ENCODE data around the gene CCNL2.
"Not testable (repeated sequence)": the region's sequence is repeated elsewhere in the genome, so short reads cannot be mapped to it uniquely, and the experiment has no call there.

Gene CCNL2

DNA sequence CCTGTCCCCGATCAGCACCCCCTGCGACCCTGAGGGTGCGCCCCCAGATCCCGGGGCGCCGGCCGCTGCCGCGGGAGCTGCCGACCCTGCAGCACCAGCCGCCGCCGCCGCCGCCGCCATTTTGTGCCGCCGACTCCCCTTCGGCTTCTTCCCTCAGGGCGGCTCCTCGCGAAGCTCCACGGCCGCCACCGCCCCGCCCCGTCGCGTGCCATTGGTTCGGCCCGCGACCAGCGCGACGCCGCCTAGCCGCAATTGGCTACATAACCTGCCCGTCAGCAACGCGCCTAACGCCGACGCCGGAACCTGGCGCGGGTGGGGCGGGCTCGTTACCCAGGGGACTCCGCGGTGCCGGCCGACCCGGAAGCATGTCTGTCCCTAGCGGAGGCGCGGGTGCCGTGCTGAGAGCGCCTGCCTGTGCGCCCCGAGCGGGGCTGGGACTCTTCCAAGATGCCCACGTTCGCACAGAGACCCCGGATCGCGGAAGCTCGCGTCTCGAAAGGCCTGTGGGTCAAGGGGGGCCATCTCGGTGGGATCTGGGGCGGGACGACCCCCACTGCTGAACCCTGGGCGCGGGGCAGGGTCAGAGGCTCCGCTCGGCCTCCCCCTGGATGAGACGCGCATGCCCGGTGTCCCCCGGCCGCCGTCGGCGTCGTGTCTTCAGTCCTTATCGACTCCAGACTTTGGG is at the start of gene CCNL2:
CCNL2 (minus strand) TSS at position 149 of the 685 bp plus-strand sequence; CDS start at position 120, 29 bp downstream.
- peak; percentile 99 for DNase-seq

DNA sequence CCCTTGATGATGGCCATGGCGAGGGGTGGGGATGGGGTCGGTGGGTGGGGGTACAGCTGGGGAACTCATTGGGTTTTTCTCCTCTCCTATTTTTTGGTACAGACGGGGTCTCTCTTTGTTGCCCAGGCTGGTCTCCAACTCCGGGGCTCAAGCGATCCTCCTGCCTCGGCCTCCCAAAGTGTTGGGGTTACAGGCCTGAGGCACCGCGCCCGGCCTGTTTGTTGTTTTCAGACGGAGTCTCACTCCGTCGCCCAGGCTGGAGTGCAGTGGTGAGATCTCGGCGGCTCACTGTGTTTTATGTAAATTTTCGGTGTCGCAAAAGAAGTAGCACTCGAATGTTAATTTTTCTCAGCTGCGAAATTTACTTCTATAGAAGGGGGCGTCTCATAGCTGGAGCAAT is 47.5 kb upstream of the CCNL2 start:
- DNase-seq = not testable (repeated sequence)

DNA sequence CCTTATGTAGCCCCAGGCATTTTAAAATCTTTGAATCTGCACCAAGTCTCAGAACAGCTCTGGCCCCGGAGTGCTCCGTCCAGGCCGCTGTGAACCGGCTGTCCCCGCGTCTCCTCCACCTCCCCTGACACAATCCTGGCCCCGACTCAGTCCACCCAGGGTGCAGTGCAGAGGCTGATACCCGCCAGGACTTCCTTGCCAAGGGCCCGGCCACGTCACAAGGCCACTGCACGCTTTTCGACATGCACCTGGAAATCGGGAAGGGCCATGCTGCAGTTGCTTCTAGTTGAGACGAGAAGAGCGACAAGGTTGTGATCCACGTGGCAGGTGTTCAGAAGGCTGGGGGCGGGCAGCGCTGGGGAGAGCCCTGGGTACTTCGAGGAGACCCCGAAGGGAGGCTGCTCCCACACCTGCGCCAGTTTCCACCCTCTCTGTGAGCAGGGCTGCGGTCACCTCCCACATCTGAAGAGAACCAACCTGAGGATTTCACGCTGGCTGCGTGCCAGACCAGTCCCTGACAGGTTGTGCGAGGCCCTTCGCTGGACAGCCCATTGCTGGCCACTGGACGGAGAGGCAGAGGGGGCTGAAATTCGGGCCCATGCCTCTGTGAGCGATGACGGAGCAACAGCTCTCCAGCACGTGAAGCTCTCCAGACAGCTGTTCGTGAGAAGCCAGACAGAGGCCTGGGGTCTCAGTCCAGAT is 43.1 kb upstream of the CCNL2 start:
- no peak for DNase-seq

DNA sequence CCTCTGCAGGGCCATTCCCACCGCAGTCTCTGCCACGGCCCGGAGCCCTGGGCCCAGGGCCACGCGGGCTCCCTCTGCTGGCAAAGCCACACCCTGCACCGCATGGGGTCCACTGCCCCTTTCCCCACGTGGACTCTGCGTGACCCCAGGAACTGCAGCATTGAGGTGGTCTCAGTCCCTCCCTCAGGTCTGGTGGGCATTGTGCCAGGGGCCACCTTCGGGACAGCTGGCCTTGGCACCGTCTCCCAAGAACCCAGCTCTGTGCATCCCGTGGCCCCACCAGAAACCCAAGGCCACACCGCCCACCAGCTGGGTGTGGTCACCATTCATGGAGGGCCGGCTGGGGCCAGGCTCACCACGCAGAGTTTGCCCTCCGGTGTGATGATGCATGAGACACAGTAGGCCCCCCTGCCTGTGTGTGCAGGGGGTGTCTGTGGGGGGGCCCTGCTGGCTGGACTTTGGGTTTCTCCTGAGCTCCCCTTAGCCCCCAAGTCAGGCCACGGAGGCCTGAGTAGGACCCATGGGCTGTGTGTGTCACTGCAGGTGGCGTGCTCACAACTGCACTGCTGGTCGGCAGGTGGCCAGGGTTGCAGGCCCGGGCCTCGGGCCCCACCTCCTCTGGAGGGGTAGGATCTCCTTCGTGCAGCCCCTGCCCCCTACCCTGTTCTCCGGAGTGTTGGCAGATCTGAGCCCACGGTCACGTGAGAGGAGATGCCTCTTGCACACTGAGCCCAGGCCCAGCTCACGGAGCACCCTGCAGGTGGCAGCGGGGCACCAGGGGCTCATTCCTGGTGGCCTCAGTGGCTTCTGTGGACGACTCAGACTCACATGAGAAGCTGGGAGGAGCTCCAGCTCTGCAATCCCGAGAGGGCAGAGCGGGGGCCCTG is 42.1 kb upstream of the CCNL2 start:
- peak; percentile 35 for DNase-seq

DNA sequence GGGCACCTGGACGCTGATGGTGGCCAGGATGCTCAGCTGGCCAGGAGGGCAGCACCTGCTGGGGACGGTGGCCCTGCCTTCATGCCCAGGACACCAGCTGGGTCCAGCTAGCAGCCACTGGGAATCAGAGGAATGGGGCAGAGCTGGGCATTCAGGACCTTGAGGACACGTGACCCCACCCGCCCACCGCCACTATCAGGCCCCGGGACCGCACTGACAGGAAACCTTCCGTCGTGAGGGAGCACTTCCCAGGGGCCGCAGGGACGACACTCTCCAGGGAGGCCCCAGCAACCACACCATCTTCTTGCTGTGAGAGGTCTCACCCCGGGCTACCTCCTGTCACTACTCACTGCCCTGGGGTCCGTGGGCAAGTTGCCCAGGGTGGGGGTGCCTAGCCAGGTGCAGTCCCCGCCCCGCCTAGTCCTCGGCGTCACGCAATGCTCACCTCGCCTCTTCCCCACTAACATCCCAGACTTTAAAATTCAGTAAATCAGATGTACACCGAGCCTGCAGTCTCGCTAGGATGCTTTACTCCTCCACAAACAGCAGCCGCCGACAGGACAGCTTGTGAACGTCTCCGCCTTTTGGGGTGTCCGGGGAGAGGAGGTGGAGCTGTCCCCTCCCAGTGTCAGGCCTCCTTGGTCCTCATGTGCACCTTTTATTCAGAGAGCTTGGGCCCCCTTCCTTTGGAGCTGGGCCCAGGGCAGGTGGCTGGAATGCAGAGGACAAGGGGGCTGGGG is 41.3 kb upstream of the CCNL2 start:
- DNase-seq = no peak

DNA sequence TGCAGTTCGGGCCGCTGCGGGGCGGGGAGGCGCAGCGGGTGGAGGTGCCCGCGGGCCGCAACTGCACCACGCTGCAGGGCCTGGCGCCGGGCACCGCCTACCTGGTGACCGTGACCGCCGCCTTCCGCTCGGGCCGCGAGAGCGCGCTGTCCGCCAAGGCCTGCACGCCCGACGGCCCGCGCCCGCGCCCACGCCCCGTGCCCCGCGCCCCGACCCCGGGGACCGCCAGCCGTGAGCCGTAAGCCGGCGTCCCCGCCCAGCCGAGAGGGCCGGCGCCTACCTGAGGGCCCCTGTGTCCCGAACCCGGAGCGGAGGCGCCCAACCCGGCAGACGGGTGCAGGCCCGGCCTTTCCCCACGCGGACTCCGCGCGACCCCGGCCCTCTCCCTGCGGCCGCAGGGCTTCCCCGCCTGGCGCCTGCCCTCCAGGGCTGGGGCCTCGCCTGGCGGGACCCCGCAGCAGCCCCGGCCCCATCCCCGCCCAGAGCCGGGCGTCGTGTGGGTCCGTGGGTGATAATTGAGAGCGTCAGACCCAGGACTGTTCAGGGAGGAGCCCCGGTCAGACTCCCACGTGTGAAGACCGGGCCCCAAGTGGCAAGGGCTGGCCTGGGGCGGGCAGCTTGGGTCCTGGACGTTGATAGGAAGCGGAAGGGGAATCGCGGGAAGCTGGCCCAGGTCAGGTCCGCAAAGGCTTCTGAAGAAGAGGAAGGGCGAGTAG is 40.6 kb upstream of the CCNL2 start:
- no peak for DNase-seq

DNA sequence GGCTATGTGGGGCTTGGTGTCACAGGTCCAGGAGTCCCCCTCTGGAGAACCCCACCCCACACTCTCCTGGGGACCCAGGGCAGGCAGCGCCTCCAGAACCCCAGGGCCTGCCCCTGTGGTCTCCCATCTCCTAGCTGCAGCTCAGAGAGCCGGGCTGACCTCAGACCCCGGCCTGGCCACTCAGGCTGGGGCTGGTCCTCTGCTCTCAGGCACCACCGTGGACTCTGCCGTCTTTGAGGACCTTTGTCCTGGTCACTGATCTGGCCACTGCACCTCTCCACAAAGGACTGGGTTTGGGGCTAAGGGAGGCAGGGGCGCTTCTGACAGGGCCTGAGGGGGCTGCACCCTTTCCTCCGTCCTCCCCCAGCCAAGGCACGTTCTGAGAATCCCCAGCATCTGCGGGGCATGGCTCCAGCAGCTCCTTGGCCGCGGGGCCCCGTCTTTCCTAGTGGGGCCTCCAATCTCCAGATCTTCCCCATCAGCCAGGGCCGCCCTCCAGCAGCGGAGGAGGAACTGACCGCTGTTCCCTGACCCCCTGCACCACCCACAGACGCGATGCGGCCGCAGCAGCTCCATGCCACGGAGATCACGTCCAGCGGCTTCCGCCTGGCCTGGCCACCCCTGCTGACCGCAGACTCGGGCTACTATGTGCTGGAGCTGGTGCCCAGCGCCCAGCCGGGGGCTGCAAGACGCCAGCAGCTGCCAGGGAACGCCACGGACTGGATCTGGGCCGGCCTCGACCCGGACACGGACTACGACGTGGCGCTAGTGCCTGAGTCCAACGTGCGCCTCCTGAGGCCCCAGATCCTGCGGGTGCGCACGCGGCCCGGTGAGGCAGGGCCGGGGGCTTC is 39.6 kb upstream of the CCNL2 start:
- no peak for DNase-seq

DNA sequence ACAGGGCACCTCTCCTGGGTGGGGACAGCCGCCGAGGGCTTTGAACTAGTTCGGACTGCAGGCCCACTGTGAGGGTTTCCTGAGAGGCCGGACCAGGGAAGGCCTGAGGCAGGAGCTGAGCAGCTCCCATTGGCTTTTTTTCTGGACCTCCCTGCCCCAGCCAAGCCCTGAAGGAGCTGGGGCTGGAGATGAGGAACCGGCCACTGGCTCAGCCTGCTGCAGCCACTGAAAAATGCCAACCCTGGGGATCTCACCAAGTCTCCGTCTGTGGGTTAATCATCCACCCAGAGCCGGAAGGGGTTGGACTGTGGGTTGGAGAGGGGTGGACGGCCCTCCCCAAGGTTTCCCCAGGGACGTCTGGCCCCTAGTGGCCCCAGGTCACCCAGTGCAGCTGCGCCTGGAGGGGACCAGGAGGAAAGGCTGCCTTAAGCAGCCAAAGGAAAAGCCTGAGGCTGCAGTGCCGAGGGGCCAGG is 38.8 kb upstream of the CCNL2 start:
- DNase-seq = no peak

DNA sequence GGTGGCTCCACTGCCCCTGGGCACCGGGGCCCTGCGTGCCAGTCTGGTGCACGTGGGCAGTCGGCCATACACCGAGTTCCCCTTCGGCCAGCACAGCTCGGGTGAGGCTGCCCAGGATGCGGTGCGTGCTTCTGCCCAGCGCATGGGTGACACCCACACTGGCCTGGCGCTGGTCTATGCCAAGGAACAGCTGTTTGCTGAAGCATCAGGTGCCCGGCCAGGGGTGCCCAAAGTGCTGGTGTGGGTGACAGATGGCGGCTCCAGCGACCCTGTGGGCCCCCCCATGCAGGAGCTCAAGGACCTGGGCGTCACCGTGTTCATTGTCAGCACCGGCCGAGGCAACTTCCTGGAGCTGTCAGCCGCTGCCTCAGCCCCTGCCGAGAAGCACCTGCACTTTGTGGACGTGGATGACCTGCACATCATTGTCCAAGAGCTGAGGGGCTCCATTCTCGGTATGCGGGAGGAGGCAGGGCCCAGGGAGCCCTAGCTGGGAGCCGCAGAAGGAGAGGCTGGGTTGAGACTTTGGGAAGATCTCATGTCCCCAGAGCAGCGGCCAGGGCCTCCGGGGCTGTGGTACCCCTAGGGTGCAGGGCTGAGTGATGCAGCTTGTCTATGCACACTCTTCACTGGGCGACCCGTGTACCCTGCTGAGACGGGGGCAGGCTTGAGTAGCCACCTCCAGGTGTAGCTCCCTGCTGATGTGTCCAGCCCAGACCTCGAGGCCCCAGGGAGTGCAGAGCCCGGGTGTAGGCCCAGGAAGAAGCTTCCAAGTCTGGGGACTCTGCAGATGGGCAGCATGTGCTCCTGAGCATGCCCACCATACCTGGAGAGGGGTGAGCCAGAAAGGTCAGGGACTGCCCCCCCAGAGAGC is 38.1 kb upstream of the CCNL2 start:
- no peak for DNase-seq

DNA sequence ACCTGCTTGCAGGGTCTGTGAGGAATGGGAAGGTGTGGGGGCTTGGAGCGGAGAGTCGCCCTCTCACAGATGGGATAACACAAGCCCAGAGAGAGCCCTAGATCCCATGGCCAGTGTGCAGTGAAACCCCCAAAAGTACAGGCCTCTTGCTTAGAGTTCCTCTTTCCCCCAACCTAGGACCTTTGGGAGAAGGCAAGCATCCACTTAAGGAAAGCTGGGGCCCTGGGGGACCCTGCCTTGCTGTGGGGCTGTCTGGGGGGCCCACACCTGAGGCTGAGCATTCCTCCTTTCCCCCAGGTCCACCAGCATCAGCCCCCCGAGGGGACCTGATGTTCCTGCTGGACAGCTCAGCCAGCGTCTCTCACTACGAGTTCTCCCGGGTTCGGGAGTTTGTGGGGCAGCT is 37.5 kb upstream of the CCNL2 start:
- DNase-seq = no peak

DNA sequence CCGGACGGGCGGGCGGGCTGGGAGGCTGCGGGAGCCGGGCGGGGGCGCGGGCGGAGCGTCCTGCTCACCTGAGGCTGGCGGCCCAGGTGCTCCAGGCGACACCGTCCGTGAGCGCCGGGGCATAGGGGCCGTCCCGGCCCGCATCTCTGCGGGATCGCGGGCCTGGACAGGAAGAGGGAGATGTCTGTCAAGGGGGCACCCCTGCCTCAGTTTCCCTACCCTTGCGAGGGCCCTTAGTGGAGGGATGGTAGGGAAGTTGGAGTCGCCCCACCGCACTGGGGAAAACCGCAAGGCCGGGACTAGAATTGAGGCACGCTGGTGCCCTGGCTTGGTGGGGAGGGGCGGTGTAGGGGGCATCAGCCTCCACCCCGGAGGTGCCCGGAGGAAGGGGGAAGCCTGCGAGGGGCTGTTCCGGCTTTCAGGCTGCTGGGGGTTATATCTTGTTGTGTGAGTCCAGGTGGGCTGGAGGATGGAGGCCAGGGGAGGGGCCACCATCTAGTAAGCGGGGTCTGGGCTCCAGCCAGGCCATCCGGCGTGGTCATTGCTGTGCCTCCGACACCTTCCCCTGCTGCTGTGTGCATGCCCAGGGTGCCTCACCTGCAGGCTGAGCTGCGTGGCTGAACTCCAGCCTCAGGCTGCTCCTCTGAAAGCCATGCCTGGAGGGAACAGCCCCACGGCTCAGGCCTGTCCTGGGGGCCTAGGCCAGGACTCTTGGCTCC is 36.9 kb upstream of the CCNL2 start:
- DNase-seq = no peak

DNA sequence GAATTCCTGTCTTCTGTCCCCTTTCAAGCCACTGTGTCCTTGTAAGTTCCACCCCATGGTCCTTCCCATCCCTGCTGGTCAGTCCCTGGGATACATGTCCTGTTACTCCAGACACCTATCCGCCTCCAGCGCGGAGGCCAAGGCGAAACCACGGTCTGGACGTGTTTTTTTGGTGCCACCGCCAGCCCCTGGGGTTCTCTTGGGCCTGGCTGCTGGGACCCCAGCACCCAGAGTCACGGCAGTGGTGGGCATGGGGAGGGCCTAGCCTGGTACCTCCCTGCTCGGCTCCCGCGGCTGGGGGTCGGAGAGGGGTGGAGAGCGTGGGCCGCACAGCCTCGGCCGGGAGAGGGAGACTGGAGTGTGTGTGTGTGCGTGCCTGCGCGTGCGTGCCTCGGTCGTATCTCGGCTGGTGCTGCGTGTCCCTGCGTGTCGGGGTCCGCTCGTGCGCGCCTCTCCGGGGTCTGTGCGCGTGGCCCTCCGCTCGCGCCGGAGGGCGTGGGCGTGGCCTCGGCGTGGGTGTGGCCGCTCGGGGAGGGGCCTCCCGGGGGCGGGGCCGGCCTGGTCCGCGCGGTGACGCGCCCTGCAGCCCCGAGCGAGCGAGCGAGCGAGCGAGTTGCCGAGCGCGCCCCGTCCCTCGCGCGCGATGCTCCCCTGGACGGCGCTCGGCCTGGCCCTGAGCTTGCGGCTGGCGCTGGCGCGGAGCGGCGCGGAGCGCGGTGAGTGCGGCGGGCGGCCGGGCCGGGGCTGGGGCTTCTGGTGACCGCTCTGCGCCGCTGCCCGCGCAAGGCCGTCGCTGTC is 36.2 kb upstream of the CCNL2 start, which contains the start of gene VWA1:
VWA1 (plus strand) TSS at position 585 of the 798 bp plus-strand sequence; CDS start at position 644, 59 bp downstream.
- DNase-seq = peak; percentile 48

DNA sequence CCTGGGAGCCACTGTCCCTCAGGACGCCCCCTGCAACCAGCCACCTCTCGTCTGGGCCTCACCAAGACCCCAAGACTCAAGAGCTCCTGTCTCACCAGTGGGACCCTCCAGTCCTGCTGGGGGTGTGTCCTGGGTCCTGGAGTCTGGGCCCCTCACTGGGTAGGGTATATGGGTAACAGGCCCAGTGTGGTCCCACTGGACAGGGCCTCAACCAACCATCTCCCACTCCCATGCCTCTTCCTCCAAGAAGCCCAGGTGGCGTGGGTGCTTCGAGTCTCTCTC is 35.6 kb upstream of the CCNL2 start:
- DNase-seq = no peak

DNA sequence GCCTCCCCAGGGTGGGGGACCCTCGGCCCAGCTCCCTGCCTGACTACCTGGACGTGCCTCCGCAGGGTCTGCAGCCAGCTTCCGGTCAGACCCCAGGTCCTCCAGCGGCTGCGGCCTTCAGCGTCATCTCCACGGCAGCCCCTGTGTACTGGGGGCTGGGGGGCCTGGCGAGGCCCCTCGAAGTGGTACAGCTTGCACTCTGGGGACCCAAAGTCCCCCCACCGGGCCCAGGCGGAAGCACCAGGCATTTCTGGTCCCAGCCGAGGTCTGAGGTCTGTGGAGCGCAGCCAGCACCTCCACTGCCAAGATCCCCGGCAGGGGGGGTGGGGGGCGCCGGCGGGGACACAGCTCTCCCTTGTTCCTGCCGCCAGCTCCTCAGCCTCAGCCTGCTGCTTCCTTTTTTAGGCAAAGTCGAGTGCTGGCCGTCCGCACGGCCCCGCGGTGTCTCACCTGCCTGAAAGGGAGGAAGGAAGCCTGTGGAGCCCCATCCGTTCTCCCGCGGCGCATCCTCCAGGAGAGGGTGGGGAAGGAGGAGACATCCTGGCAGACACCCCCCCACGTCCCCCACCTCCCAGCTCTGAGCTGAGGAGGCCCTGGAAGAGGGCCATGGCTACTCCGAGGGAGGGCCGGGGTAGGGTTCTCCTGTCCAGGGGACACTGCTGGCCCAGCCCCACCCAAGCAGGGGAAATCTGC is 35.1 kb upstream of the CCNL2 start:
- DNase-seq = no peak

DNA sequence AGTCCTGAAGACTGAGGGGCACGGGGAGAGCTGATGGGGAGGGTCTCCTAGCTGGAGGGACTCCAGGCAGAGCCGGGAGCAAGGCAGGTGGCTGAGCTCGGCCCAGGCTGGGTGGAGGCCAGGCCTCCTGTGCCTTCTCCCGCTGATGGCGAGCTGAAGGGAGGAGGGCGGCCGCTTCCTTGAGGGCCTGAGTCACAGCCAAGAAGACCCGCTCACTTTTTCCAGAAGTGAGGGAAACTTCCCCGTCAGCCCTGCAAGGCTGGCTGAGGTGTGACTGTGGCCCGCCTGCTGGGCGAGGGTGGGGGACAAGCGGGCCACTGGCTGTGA is 34.6 kb upstream of the CCNL2 start:
- peak; percentile 36 for DNase-seq

DNA sequence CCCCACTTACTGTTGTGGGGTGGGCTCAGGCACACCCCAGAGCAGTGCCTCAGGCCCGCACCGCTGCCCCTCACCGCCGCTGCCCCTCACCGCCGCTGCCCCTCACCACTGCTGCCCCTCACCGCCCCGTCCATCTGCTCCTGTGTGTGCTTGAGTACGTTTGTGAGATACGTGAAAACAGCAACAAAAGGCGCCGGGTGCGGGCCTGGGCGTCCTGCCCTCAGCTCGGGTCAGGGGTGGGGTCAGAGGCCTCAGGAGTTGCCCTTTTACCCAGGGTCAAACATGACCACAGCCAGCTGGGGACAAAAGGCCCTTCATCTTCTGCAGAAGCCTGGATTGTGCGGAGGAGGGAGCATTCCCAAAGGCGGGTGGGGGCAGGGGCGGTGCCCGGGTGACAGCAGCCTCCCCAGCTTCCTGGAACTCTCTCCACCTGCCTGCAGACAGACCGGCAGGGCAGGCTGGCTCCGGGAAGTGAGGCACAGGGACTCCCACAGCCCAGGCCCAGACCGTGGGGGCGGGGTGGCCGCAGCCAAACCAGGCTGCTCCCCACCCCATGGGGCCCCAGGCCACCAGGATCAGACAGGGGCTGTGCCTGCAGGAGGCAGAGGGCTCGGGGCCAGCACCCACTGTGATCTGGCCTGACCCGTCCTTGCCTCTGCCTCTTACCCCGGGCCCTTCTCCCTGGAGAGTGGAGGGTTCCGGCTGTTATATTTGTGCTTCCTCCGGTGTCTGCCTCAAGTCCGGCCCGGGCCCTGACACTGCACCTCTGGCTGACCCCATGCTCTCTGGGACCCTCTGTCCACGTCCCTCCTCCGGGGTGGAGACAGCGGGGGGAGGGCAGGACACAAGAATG is 34.0 kb upstream of the CCNL2 start:
- no peak for DNase-seq
